Prostate gland (tissue), 2 donors: Measurements from ENCODE around the gene ABCB11.

Source experiments
- CTCF ChIP-seq, 4 experiments: fragments of 200-600 bp in 2 of 4; fragments of 450-650 bp in 2 of 4; sonication (generic) in 2 of 4; IDR thresholded peaks; 1 replicate in 3 of 4; 2 replicates in 1 of 4; pipeline ENCODE4 v1.5.1; 2016 to 2019; ENCODE audit warnings: antibody characterized with exemption in 4 of 4, mild to moderate bottlenecking in 2 of 4, moderate library complexity in 2 of 4
- POLR2AphosphoS5 ChIP-seq: sonication (generic); formaldehyde crosslinking; IDR thresholded peaks from one replicate; pipeline ENCODE4 v1.6.1; 2017; ENCODE audit warnings: antibody characterized with exemption

- TF ChIP-seq CTCF (IDR thresholded peaks at IDR 0.05) (no peak), POLR2AphosphoS5 (no peak)
Measured at GRCh38 chr2:169001116-169001815, 29.9 kb downstream of the ABCB11 start.
